GM23338 (cell line): Measurements from ENCODE around the gene HBB.

Source experiments
- CTCF ChIP-seq, 2 experiments: fragments of 200-600 bp in 1 of 2; sonication (generic) in 1 of 2; conservative IDR thresholded peaks; 2 replicates each; pipeline versions ENCODE4 v1.5.1 to v1.6.1; 2016 to 2017; ENCODE audit warnings: antibody characterized with exemption in 2 of 2, low read depth in 2 of 2, mild to moderate bottlenecking in 2 of 2, moderate library complexity in 1 of 2
- EZH2 ChIP-seq: fragments of 200-600 bp; sonication (generic); IDR thresholded peaks from one replicate; pipeline ENCODE4 v1.8.0; 2017; ENCODE audit warnings: antibody characterized with exemption, mild to moderate bottlenecking, low read depth; ENCODE audit not compliant: unreplicated experiment
- POLR2AphosphoS5 ChIP-seq: IDR thresholded peaks from 2 replicates; pipeline ENCODE4 v1.6.1; 2016; ENCODE audit warnings: antibody characterized with exemption, low read depth

GRCh38 chr11:5229356-5229755 lies 2.5 kb upstream of the HBB start:
- TF ChIP-seq EZH2 (no peak), CTCF (conservative IDR thresholded peaks at IDR 0.05; ENCODE audit: low read depth in 2 of 2) (no peak), POLR2AphosphoS5 (no peak)
